ENCODE data around the gene MAST3.

GRCh38 chr19:18102916-18103542 lies 5.5 kb downstream of the MAST3 start:
- TF ChIP-seq CTCF (conservative IDR thresholded peaks at IDR 0.05 in 1 of 2, IDR thresholded peaks at IDR 0.05 in 1 of 2; ENCODE audit: extremely low read depth in 1 of 2, insufficient read depth in 1 of 2, low read depth in 1 of 2, low read length in 2 of 2) (no peak), EZH2 (IDR thresholded peaks at IDR 0.05; ENCODE audit: borderline replicate concordance, low read length) (no peak)

Measured in mammary epithelial cell (primary cell).